GM21367 (cell line): ENCODE results near the gene SHCBP1L.

ENCODE experiments used
- ATAC-seq: cut with Tn5 transposase; IDR thresholded peaks from one replicate; pipeline ENCODE4 v1.9.1; 2021; ENCODE audit not compliant: unreplicated experiment

The SHCBP1L gene

DNA sequence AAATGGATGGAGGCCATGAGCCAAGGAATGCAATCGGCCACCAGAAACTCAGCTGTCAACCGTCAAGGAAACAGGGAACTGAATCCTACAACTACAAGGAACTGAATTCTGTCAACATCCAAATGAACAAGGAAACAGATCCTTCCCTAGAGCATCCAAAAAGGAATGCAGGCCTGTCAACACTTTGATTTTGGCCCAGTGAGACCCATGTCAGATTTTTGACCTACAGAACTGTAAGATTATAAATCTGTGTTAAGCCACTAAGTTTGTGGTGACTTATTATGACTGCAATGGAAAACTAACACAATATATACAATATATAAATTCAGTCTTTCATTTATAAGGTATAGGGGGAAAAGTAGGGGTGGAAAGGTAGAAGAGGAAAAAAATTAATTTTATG lies 55.3 kb downstream of the SHCBP1L start:
- ATAC-seq = no peak

DNA sequence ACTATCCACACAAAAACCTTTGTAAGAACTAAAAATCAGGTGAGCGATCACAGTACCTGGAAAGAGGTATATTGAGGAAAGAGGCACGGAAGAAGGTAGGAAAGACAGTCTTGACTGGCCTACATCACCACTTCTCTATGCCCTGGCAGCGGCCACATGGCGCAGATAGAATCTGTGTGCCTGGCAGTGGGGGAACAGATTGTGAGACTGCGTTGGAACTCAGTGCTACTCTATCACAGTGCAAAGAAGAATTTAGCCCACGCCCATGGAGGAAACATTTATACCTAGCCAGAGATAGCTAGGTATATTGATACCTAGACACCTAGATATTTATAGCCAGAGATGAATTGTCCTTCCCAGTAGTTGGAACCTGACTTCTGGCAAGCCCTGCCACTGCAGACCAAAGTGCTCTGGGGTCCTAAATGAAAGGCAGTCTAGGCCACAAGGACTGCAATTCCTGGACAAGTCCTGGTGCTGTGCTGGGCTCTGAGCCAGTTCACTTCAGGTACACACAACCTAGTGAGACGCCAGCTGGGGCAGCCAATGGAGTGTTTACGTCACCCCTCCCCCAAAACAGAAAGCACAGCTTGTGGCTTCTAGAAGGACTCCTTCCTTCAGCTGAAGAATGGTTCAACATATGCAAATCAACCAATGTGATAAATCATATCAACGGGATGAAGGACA lies 61.9 kb downstream of the SHCBP1L start:
- ATAC-seq = no peak

DNA sequence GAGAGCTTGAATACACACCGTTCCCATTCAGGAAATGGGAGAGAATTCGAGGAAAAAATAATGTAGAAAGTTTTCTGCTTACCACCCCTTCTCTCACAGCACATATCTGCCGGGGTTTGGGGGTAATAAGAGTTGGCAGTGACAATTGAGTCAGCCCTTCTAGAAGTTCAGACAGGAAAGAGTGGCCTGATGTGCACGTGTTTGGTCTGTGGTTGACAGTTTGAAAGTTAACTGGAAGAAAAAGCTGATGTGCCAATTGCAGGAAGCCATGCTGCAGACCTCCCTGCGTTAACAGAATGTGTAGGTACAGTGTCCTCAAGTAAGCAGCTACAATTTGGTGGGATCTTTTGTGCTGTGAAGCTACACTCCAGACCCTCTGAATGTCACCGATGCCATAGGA lies 63.0 kb downstream of the SHCBP1L start:
- no peak for ATAC-seq

DNA sequence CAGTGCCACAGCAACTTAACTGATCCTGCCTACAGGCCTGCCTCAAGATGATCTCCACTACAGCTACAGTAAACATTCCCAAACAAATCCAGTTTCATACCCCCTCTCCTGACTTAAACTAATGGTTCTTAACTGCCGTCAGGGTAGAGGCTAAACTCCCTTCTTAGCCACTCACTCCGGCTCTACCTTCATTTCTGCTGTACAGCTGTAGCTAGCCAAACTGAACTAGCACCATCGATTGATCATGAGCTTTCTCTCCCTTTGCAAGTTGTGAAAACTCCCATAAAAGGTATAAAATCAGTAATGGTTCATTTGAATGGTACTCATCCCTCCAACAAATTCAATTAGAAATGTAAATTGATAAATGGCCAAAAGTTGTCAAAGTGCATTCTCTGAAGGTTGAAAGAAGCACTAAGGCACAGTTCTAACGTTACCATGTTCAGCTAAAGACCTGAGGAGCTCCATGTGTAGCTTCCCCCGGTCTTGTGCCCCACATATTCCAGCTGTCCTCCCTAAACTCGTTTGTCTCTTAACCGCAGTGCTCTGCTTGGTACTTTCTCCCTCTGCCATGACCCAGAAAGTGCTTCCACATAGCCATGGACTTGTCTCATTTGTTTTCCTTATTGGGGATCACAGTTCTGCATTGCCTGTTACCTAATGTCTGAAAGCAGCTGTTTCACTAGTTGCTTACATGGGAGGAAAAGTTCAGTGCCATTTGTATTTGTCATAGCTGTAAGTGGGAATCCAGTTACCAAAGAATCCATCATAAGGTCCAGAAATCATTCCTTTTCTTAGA lies 64.0 kb downstream of the SHCBP1L start:
- ATAC-seq = no peak

DNA sequence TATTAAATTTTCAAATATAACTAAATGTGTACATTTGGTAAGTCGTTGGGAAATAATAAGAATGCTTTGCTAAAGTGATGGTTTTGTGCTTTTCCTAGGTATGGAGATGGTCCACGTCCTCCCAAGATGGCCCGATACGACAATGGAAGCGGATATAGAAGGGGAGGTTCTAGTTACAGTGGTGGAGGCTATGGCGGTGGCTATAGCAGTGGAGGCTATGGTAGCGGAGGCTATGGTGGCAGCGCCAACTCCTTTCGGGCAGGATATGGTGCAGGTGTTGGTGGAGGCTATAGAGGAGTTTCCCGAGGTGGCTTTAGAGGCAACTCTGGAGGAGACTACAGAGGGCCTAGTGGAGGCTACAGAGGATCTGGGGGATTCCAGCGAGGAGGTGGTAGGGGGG lies 66.0 kb downstream of the SHCBP1L start:
- ATAC-seq = no peak

DNA sequence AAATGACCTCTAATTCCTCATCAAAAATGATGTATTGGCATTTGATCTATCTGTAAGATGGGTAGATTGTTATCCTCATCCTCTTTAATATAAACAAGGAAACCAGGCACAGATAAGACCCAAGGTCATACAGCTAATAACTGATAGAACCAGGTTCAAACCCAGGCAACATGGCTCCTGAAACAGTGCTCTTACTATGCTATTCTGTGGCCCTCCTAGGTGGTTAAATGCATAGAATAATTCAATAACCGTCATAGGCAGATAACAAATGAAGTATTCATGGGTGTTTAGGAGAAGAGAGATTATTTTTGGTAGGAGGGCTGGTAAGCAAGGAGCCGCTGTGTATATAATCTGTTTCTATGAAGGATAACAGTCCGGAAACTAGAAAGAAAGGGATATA lies 67.4 kb downstream of the SHCBP1L start:
- no peak for ATAC-seq

DNA sequence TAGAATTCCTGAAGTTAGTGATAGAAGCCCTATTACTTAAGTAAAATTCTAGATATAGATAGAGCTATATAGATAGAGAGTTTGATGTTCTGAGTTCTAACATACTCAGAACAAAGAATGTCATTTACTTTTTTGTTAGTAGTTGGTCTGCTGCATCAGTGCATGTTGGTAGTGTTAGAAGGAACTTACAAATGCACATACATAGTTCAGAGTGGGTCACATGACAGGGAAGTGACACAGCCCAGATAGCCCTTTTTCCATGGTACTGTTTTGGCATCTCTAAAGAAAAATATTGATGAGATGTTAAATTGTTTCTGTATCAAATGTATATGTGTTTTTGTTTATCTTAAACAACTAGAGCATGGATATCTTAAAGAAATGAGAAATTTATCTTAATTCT lies 68.1 kb downstream of the SHCBP1L start:
- ATAC-seq = no peak

DNA sequence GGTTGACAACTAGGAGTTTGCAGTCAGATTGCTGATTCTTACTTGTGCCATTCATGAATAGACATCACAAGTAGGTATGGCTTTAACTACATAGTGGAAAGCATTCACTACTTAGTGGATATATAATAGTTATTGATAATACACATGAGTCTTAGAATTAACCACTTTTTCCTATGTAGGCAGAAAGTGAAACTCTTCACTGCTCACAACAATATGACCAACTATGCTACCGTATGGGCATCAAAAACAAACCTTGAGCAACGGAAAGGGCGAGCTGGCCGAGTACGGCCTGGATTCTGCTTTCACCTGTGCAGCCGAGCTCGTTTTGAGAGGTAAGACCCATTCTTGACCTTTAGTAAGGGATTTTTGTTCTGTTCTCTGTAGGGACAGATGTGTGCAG lies 75.1 kb downstream of the SHCBP1L start:
- ATAC-seq = no peak

DNA sequence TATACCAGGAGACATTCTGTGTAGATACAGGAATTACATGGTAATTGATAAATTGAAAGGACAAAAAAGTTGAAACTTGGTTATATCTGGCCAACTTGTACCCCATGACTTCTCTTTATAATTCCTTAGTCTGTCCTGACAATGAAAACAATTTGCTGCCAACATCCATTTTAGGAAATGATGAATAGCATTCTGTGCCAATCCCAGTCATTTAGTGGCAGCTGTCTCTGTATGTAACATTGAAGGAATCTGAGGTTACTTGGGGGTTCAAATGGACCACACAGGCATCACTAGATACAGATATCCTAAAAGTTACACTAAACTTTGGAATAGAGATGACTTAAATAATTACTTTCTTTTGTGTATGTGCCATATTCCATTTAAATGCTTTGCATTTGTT lies 75.6 kb downstream of the SHCBP1L start:
- no peak for ATAC-seq

DNA sequence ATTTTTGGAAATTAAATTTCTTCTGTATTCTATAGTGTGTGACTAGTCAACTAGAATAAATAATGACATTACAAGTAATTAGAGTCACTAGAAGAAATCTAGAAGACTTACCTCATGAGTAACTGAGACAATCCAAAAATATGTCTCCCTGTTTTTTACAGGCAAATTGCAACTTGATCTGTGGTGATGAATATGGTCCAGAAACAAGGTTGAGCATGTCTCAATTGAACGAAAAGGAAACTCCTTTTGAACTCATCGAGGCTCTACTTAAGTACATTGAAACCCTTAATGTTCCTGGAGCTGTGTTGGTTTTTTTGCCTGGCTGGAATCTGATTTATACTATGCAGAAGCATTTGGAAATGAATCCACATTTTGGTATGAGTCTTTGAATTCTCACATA lies 77.1 kb downstream of the SHCBP1L start:
- no peak for ATAC-seq

DNA sequence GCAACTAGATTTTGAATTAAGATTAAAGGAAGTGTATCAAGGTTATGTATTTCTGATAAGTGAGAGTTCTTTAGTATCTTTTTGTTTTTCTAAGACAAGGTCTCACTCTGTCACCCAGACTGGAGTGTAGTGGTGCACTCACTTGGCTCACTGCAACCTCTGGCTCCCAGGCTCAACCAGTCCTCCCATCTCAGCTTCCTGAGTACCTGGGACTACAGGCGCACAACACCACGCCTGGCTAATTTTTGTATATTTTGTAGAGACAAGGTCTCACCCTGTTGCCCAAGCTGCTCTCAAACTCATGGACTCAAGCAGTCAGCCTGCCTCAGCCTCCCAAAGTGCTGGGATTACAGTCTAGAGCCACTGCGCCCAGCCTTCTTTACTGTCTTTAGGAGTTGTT lies 80.1 kb downstream of the SHCBP1L start:
- ATAC-seq = no peak

DNA sequence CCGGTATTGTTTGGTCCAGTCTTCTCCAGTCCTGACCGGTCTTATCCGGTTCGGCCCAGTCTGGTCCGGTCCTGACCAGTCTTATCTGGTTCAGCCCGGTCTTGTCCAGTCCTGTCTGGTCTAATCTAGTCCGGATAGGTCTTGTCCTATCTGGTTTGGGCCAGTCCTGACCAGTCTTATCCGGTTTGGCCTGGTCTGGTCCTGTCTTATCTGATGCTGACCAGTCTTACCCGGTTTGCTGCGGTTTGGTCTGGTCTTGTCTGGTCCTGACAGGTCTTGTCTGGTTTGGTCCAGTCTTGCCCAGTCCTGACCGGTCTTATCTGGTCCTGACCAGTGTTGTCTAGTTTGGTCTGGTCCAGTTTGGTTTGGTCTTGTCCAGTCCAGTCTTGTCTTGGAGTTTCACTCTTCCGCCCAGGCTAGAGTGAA lies 83.7 kb downstream of the SHCBP1L start:
- ATAC-seq = no peak

DNA sequence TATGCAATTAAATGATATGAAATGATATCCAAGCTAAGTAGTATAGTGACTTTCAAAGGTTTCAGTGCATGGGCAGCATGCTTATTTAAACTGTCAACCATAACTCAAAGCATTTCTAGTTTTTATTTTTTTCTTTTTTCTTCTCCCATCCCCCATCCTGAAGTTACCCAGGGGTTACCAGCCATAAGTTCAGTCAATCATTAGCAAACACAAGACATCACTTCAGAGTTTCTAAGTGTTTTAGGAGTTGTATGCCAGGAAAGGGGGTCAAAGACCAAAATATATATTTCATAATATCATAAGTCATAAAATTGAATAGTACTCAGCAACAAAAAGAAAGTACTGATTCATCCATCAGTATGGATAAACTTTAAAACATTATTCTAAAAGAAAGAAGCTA lies 85.1 kb downstream of the SHCBP1L start:
- no peak for ATAC-seq

DNA sequence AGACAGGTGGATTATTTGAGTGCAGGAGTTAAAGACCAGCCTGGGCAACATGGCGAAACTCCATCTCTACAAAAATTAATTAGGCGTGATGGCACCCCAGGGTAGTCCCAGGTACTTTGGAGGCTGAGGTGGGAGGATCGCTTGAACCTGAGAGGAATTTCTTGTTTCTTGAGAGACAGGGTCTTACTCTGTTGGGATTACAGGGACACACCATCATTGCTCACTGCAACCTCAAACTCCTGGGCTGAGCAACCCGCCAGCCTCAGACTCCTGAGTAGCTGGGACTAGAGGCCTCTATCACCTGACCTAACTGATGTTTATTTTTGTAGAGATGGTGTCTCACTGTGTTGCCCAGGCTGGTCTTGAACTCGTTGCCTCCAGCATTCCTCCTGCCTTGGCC lies 89.0 kb downstream of the SHCBP1L start:
- ATAC-seq = no peak

DNA sequence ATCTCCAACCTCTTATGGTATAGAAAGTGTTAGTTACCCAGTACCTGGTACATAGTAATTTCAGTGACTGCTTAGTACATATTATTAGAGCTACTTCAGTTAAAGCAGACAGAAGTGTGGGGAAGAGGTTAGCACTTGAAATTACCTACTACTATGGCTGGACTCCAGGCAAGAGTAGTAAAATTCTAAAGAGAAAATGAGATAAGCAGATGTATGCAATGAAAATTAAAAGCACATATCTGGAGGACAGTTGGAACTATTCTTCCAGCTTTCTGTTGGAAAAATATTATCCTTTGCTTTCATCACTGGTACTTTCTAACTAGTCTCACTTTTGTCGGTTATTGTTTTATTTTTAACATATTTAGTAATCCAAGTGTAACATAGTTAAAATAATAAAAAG lies 90.1 kb downstream of the SHCBP1L start:
- ATAC-seq = no peak

DNA sequence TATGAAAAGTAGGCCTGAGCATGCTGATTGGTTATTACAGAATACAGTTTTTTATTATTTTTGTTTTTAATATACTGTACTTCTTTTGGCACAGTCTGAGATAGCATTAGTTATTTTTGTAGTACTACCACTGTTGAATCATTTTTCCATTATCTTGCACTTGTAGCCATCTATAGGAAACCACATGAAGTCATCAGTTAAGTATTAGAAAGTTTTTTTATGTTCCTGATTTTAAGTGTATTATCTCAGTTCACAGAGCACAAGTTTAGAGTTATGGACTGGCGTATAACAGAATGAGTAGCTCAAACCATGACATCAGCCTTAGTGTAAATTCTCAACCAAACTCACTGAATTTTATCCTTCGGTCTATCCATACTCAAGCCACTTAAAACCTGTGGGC lies 91.0 kb downstream of the SHCBP1L start:
- ATAC-seq = no peak

DNA sequence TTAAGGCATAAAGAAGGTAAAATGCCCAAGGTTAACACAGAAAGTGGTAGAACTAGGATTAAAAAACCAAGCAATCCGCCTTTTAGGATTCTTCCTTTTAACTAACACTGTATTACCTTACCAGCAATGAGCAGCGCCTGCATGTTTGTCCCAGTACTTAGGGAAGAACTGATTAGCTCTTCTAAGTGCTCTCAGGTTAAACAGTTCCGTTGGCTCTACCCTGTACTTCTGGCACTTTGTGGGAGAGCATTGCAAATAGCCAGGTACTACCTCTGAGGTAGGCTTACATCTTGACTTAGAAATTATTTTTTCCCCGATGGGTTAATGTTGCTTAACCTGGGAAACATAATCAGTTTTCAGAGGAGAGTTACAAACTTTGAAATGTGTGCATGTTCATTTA lies 92.3 kb downstream of the SHCBP1L start:
- no peak for ATAC-seq

DNA sequence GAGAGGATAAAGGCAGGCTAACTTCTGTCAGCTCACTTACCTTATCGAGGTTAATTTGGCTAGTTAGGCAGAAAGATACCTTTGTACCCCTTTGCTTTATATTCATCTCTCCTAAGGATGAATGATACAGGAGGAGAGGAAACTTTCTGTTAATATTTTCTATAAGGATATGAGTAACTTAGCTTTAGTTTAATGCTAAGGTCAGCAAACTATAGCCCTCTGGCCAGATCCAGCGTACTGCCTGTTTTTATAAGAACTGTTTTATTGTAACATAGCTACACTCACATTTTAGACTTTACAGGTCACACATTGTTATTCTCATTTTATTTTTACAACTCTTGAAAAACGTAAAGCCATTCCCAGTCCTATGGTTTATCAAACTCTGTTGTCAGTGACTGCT lies 95.8 kb downstream of the SHCBP1L start:
- no peak for ATAC-seq

DNA sequence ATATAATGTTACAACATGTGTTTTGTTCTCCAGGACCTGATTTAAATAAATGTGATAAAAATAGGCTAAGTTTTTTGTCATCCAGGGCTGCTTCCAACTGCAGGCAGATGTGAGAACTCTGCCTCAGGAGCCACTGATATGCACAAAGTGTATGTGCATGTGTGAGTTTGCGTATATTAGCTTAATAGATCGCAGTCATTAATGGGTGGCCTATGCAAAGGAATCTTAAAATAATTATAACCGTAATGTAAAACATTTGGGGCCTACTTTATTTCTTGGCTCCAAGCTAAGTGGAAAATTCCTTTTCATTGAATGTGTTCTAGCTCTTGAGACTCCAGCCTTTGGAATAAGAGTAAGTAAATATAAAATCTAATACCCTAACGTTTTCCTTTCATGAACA lies 97.1 kb downstream of the SHCBP1L start:
- ATAC-seq = no peak

DNA sequence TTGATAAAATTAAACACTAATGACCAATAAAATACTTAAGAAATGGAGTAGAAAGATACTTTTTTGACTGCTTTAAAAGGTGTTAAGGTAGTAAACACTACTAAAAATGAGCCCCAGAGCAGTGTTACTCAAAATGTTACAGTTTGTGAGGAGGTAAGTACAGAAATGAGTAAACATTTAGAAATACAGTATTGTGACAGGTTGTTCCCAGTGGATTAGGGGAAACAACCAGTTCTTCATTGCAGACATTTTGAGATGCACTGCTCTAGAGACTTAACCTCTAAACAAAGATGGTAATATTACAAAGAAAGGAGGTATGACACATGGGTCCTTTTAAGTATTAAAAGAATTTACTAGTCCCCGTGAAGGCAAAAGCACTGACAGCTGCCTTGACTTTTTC lies 101.1 kb downstream of the SHCBP1L start:
- ATAC-seq = no peak

DNA sequence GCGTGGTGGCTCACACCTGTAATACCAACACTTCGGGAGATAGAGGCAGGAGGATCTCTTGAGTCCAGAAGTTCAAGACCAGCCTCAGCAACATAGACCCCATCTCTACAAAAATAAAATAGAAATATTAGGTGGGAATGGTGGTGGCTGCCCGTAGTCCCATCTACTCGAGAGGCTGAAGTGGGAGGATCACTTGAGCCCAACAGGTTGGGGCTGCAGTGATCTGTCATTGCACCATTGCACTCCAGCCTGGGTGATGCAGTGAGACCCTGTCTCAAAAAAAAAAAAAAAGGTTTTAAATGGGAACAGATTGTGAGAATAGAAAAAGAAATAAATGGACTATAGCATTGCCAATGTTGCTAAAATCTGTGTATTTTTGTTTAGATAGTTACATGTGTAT lies 102.6 kb downstream of the SHCBP1L start:
- no peak for ATAC-seq
